Endothelial cell of umbilical vein (primary cell): ENCODE data around the gene DEK. TPM values are rescaled to one million over a fixed set of nuclear protein-coding genes. Genes with fewer than 3 reads are reported as not detected.

ENCODE experiments used
- BruUV-seq: library from RNA; stranded (reverse); fragments of 400-500 nt; replicated peaks from 2 replicates; lab custom pipeline; 2021; lab: Mats Ljungman, UMichigan
- CTCF ChIA-PET: fragments of 300-600, 350-600 bp; sonication (Branson Sonifier 250); formaldehyde crosslinking; loops from one replicate; lab custom pipeline; 2021; ENCODE audit warnings: antibody characterized with exemption, inconsistent platforms; lab: Charles Lee
- POLR2A ChIA-PET: fragments of 300-600, 350-600 bp; sonication (Branson Sonifier 250); formaldehyde crosslinking; loops from one replicate; lab custom pipeline; 2021; ENCODE audit warnings: antibody characterized with exemption, inconsistent platforms; lab: Charles Lee
- DNase-seq: peaks from one replicate; pipeline ENCODE4 v3.0.0-alpha.2; 2011; ENCODE audit warnings: low read depth, low spot score
- FAIRE-seq: peaks from 2 replicates; lab custom pipeline; 2011; peaks lifted over from hg19 to GRCh38; lab: Jason Lieb, UNC
- H2AFZ ChIP-seq: 2 replicates; pipeline ENCODE4 v1.6.0; 2012; ENCODE audit warnings: low read depth, low read length, control low read depth, inconsistent platforms
- H3K27ac ChIP-seq: 2 replicates; pipeline ENCODE4 v1.5.1; 2011; ENCODE audit warnings: low read depth, mild to moderate bottlenecking, control low read depth, low read length, moderate library complexity; ENCODE audit not compliant: insufficient read depth
- H3K27me3 ChIP-seq, 2 experiments: 2 replicates each; pipeline versions ENCODE4 v1.6.0 to v1.6.1; 2011; ENCODE audit warnings: low read length in 2 of 2, mixed read lengths in 1 of 2; ENCODE audit not compliant: control insufficient read depth in 2 of 2, insufficient read depth in 2 of 2
- H3K36me3 ChIP-seq, 2 experiments: 2 replicates in 1 of 2; 3 replicates in 1 of 2; pipeline ENCODE4 v1.5.1; 2011; ENCODE audit warnings: low read length in 2 of 2, mild to moderate bottlenecking in 1 of 2, moderate library complexity in 1 of 2; ENCODE audit not compliant: control insufficient read depth in 2 of 2, insufficient read depth in 2 of 2; ENCODE audit errors: extremely low read depth in 1 of 2
- H3K4me1 ChIP-seq: 3 replicates; pipeline ENCODE4 v1.5.1; 2011; ENCODE audit warnings: mild to moderate bottlenecking, low read length; ENCODE audit not compliant: control insufficient read depth, insufficient read depth; ENCODE audit errors: extremely low read depth
- H3K4me2 ChIP-seq: 2 replicates; pipeline ENCODE4 v1.6.1; 2011; ENCODE audit warnings: low read length, control low read depth, mixed read lengths; ENCODE audit not compliant: insufficient read depth
- H3K4me3 ChIP-seq, 3 experiments: fragments of 200-600 bp in 1 of 3; sonication (generic), shearing (Covaris generic) in 1 of 3; replicated peaks in 1 of 3; 2 replicates each; pipeline ENCODE4 v1.5.1; 2011 to 2016; ENCODE audit warnings: control low read depth in 3 of 3, low read length in 3 of 3, mild to moderate bottlenecking in 2 of 3, inconsistent platforms in 1 of 3, low read depth in 1 of 3, moderate library complexity in 1 of 3; ENCODE audit not compliant: insufficient read depth in 1 of 3
- H3K79me2 ChIP-seq: 2 replicates; pipeline ENCODE4 v1.6.0; 2012; ENCODE audit warnings: low read length, inconsistent platforms; ENCODE audit not compliant: control insufficient read depth, insufficient read depth
- H3K9ac ChIP-seq: replicated peaks from 2 replicates; pipeline ENCODE3; 2011; ENCODE audit warnings: low read length, control low read depth; ENCODE audit not compliant: insufficient read depth; ENCODE audit errors: extremely low read depth
- H3K9me1 ChIP-seq: replicated peaks from 3 replicates; pipeline ENCODE4 v1.6.0; 2011; ENCODE audit warnings: mild to moderate bottlenecking, low read length; ENCODE audit not compliant: control insufficient read depth, insufficient read depth; ENCODE audit errors: extremely low read depth
- H3K9me3 ChIP-seq: replicated peaks from 2 replicates; pipeline ENCODE4 v1.5.1; 2012; ENCODE audit warnings: low read length, inconsistent platforms; ENCODE audit not compliant: control insufficient read depth, insufficient read depth
- H4K20me1 ChIP-seq: replicated peaks from 2 replicates; pipeline ENCODE3; 2011; ENCODE audit warnings: mild to moderate bottlenecking, low read length; ENCODE audit not compliant: control insufficient read depth, insufficient read depth; ENCODE audit errors: extremely low read depth
- EZH2 ChIP-seq: IDR thresholded peaks from 2 replicates; pipeline ENCODE4 v1.6.1; 2012; ENCODE audit warnings: borderline replicate concordance, low read depth, mild to moderate bottlenecking, moderate library complexity, low read length, inconsistent platforms; ENCODE audit not compliant: severe bottlenecking
- FOS ChIP-seq: IDR thresholded peaks from 2 replicates; pipeline ENCODE4 v1.6.1; 2011; ENCODE audit warnings: mild to moderate bottlenecking, low read length, moderate library complexity, borderline replicate concordance; ENCODE audit not compliant: insufficient read depth
- GATA2 ChIP-seq: IDR thresholded peaks from 2 replicates; pipeline ENCODE4 v1.7.0; 2011; ENCODE audit warnings: low read depth, mild to moderate bottlenecking, moderate library complexity, mixed read lengths, low read length; ENCODE audit not compliant: insufficient read length, insufficient read depth
- JUN ChIP-seq: IDR thresholded peaks from 2 replicates; pipeline ENCODE4 v1.6.1; 2011; ENCODE audit warnings: borderline replicate concordance, low read depth; ENCODE audit not compliant: insufficient read length, insufficient read depth
- MYC ChIP-seq: IDR thresholded peaks from one replicate; pipeline ENCODE4 v1.6.1; 2011; ENCODE audit warnings: mild to moderate bottlenecking, low read depth, low read length
- POLR2A ChIP-seq: IDR thresholded peaks from 2 replicates; pipeline ENCODE4 v1.6.1; 2012; ENCODE audit warnings: low read depth, mild to moderate bottlenecking, control low read depth, low read length
- POLR2AphosphoS5 ChIP-seq: IDR thresholded peaks from 2 replicates; pipeline ENCODE4 v1.6.1; 2012; ENCODE audit warnings: low read depth, mild to moderate bottlenecking, control low read depth, low read length, moderate library complexity; ENCODE audit not compliant: insufficient read depth
- dilution Hi-C: fragments of 300-500 bp; cut with MboI; formaldehyde crosslinking; loops from one replicate; pipeline ENCODE4 v1.15.0; 2019; ENCODE audit warnings: low sequenced_read_pairs; ENCODE audit not compliant: extremely low pct_ligation_motif_present
- intact Hi-C: fragments of 100-400 bp; cut with micrococcal nuclease; formaldehyde crosslinking; loops from one replicate; pipeline ENCODE4 v1.10.0; 2022
- polyA plus RNA-seq, 4 experiments: library from polyadenylated mRNA; depleted of rRNA in 3 of 4; stranded (reverse) in 3 of 4; unstranded in 1 of 4; fragments of >200 nt; gene quantifications; 2 replicates each; pipeline versions ENCODE4 v1.2.1 to v1.2.3, GENCODE V29; 2011 to 2012; ENCODE audit warnings: missing spikeins in 1 of 4
- total RNA-seq: library from RNA; stranded (reverse); gene quantifications from 2 replicates; pipeline ENCODE4 v1.2.3, GENCODE V29; 2021
- TF ChIP-seq, protein P1 (sequence below): IDR thresholded peaks from 2 replicates; pipeline ENCODE4 v1.6.1; 2011; ENCODE audit not compliant: insufficient read depth, insufficient read length
- TF ChIP-seq, protein P2 (sequence below), 2 donors: IDR thresholded peaks; 1 replicate in 1 of 2; 2 replicates in 1 of 2; pipeline ENCODE4 v1.5.1; 2011; ENCODE audit warnings: low read length in 2 of 2, mild to moderate bottlenecking in 2 of 2, moderate library complexity in 2 of 2, control low read depth in 1 of 2, inconsistent platforms in 1 of 2, low read depth in 1 of 2; ENCODE audit not compliant: insufficient read depth in 1 of 2; ENCODE audit errors: extremely low read depth in 1 of 2

DEK gene
- total and polyA plus RNA-seq, 2 donors (not counting 3 experiments of a cell fraction or from before 2014, with no cell fraction given): 19.0 to 120 TPM

DNA sequence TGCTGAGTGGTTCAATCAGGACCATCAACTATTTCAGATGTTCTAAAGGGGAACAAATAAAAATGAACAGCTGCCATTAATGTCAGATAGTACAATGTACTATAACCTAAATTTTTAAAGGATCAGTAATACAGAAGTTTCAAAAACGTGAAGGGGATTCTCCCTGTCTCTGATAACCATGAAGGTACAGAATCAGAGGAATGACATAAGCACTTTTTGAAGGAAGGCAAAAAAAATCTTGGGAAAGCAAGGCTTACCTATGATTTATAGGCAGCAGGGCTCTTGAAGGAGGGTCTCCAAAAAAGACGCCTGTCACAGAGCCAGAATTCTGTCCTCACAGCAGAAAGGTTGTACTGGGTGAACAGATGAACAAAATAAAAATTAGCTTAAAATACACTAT is 20.1 kb downstream of the DEK start:
- FAIRE-seq: no peak
- Histone ChIP-seq H3K9me3 (no peaks in the 10 kb centered on the region), H3K27me3 (no peaks in the 10 kb centered on the region), H3K9ac (no peak overlapping the region), H2AFZ (no peak overlapping the region), H4K20me1 (no peaks in the 10 kb centered on the region), H3K36me3 (peaks cover 7 to 31% of the 10 kb centered on the region in 2 experiments), H3K4me2 (no peak overlapping the region), H3K27ac (no peak overlapping the region), H3K9me1 (peaks cover 2% of the 10 kb centered on the region), H3K4me3 (no peak overlapping the region), H3K4me1 (peaks cover 9% of the 10 kb centered on the region), H3K79me2 (peaks cover 74% of the 10 kb centered on the region)
- TF ChIP-seq FOS: no peak
- no peak for TF ChIP-seq JUN
- TF ChIP-seq GATA2: no peak
- TF ChIP-seq POLR2AphosphoS5: no peak
- TF ChIP-seq, protein P1, sequence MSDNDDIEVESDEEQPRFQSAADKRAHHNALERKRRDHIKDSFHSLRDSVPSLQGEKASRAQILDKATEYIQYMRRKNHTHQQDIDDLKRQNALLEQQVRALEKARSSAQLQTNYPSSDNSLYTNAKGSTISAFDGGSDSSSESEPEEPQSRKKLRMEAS: no peak
- no peak for TF ChIP-seq POLR2A
- TF ChIP-seq EZH2: no peak
- TF ChIP-seq MYC: no peak
- TF ChIP-seq, protein P2, sequence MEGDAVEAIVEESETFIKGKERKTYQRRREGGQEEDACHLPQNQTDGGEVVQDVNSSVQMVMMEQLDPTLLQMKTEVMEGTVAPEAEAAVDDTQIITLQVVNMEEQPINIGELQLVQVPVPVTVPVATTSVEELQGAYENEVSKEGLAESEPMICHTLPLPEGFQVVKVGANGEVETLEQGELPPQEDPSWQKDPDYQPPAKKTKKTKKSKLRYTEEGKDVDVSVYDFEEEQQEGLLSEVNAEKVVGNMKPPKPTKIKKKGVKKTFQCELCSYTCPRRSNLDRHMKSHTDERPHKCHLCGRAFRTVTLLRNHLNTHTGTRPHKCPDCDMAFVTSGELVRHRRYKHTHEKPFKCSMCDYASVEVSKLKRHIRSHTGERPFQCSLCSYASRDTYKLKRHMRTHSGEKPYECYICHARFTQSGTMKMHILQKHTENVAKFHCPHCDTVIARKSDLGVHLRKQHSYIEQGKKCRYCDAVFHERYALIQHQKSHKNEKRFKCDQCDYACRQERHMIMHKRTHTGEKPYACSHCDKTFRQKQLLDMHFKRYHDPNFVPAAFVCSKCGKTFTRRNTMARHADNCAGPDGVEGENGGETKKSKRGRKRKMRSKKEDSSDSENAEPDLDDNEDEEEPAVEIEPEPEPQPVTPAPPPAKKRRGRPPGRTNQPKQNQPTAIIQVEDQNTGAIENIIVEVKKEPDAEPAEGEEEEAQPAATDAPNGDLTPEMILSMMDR (IDR thresholded peaks at IDR 0.05; ENCODE audit: extremely low read depth in 1 of 2, insufficient read depth in 1 of 2, low read depth in 1 of 2, low read length in 2 of 2): no peak
- dilution Hi-C loops (no loop called here), intact Hi-C loops (no loop called here)
- ChIA-PET CTCF (no interaction called here), POLR2A (no interaction called here)
- DNase-seq: no peak
- BruUV-seq: no TSS peak
